ENCODE results near the gene LDLRAD3. TPM values are rescaled to one million over a fixed set of nuclear protein-coding genes. Genes with fewer than 3 reads are reported as not detected.
A peak's percentile ranks its signal among the peaks of the same experiment; 100 is the strongest.

LDLRAD3 gene
- total and polyA plus RNA-seq, 10 donors: 1.5 to 9.6 (median 8.1) TPM

DNA sequence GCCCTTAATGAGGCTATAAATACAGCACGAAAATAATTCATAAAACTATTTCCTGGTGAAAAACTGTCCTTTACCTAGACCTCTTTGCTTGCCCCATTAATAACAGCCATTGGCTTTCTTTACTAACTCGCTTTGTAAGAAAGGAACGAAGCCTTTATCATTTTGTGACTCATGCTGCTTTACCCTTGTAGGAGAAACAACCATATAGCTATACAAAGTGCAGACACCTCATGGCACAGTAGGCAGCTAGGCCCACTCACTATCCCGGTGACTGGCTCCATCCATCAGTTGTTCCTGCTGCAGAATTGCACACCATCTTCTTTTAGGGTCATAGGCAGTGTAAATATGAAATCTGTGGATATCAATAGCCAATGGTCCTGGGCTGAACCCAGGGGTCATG is 85.8 kb downstream of the LDLRAD3 start:
- H3K36me3 ChIP-seq: no peaks in the 10 kb centered on the region
- intact Hi-C loops (cut with DNase I; ENCODE audit: low total_unique reads): no loop called here

DNA sequence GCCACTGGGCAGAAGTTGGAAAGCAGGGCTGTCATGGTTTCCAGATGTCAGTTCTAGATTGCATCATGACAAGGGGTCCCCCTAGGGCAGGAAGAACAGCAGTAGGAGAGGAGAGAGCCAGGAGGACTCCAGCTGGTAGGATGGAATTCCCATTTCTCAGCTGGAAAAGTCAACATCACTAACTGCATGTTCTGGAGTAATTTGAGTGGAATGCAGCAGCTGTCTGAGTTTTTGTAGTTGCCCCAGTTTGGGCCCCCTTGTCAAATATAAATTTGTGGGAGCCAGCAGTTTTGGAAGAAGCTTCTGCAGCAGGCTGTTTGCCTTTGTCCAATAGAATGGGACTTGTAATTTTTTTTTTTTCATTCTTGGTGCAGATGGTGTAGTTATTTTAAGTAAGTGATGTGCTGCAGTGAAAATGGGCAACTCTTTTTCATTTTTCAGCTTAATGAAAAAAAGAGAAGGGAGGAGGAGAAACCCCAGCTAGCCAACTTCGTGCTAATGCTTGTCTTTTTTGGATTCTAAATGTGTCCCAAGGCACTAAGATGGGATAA is 86.9 kb downstream of the LDLRAD3 start:
- WGBS, 5 donors: 53 to 68% (median 66%) methylated on average over 1 of the region's 1 CpG
- DNase-seq: no peak

More for the DNA sequence above, 85.8 kb downstream of the LDLRAD3 start:
- H3K4me3 ChIP-seq: no peak overlapping the region
- H3K4me1 ChIP-seq: no peaks in the 10 kb centered on the region
- no peak for TF ChIP-seq POLR2A (IDR thresholded peaks at IDR 0.05)
- no peak for TF ChIP-seq POLR2AphosphoS5 (IDR thresholded peaks at IDR 0.05)
- TF ChIP-seq, protein P1, sequence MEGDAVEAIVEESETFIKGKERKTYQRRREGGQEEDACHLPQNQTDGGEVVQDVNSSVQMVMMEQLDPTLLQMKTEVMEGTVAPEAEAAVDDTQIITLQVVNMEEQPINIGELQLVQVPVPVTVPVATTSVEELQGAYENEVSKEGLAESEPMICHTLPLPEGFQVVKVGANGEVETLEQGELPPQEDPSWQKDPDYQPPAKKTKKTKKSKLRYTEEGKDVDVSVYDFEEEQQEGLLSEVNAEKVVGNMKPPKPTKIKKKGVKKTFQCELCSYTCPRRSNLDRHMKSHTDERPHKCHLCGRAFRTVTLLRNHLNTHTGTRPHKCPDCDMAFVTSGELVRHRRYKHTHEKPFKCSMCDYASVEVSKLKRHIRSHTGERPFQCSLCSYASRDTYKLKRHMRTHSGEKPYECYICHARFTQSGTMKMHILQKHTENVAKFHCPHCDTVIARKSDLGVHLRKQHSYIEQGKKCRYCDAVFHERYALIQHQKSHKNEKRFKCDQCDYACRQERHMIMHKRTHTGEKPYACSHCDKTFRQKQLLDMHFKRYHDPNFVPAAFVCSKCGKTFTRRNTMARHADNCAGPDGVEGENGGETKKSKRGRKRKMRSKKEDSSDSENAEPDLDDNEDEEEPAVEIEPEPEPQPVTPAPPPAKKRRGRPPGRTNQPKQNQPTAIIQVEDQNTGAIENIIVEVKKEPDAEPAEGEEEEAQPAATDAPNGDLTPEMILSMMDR (IDR thresholded peaks at IDR 0.05 in 8 of 11, conservative IDR thresholded peaks at IDR 0.05 in 3 of 11): no peak
- no peak for DNase-seq
- no peaks in the 10 kb centered on the region for H3K9me3 ChIP-seq
- WGBS, 5 donors: 63 to 91% (median 79%) methylated on average over 4 of the region's 4 CpGs
- no peak overlapping the region for H3K27ac ChIP-seq
- H3K27me3 ChIP-seq (replicated peaks in 1 of 7): no peaks in the 10 kb centered on the region

GRCh38 chr11:36033082-36033751 is 89.4 kb downstream of the LDLRAD3 start:
- TF ChIP-seq POLR2A (IDR thresholded peaks at IDR 0.05): no peak
- TF ChIP-seq, protein P1 (IDR thresholded peaks at IDR 0.05 in 8 of 11, conservative IDR thresholded peaks at IDR 0.05 in 3 of 11): no peak
- no peak for TF ChIP-seq POLR2AphosphoS5 (IDR thresholded peaks at IDR 0.05)
- H3K36me3 ChIP-seq: no peaks in the 10 kb centered on the region
- H3K4me1 ChIP-seq: no peaks in the 10 kb centered on the region
- H3K27me3 ChIP-seq (replicated peaks in 1 of 7): peaks cover 0 to 3% (median 0%) of the 10 kb centered on the region in 7 donors
- WGBS, 5 donors: 84 to 87% (median 84%) methylated on average over 9 of the region's 9 CpGs
- no peaks in the 10 kb centered on the region for H3K9me3 ChIP-seq
- intact Hi-C loops (cut with DNase I; ENCODE audit: low total_unique reads): no loop called here
- no peak for DNase-seq
- H3K27ac ChIP-seq: no peak overlapping the region
- H3K4me3 ChIP-seq: no peak overlapping the region

More for the DNA sequence above, 86.9 kb downstream of the LDLRAD3 start:
- no peaks in the 10 kb centered on the region for H3K9me3 ChIP-seq
- peak overlapping the region in 1 of 8 donors; percentile 21 for H3K27ac ChIP-seq
- TF ChIP-seq POLR2A (IDR thresholded peaks at IDR 0.05) (no peak), POLR2AphosphoS5 (IDR thresholded peaks at IDR 0.05) (no peak)
- TF ChIP-seq, protein P1 (IDR thresholded peaks at IDR 0.05 in 8 of 11, conservative IDR thresholded peaks at IDR 0.05 in 3 of 11): no peak
- H3K27me3 ChIP-seq (replicated peaks in 1 of 7): no peaks in the 10 kb centered on the region
- intact Hi-C loops (cut with DNase I; ENCODE audit: low total_unique reads): no loop called here
- H3K36me3 ChIP-seq: no peaks in the 10 kb centered on the region
- H3K4me1 ChIP-seq: no peaks in the 10 kb centered on the region
- H3K4me3 ChIP-seq: no peak overlapping the region

GRCh38 chr11:36033936-36034335 is 90.1 kb downstream of the LDLRAD3 start:
- TF ChIP-seq POLR2A (IDR thresholded peaks at IDR 0.05): no peak
- no peak for TF ChIP-seq POLR2AphosphoS5 (IDR thresholded peaks at IDR 0.05)
- TF ChIP-seq, protein P1 (IDR thresholded peaks at IDR 0.05 in 8 of 11, conservative IDR thresholded peaks at IDR 0.05 in 3 of 11): no peak
- Histone ChIP-seq H3K4me1 (no peaks in the 10 kb centered on the region), H3K4me3 (no peak overlapping the region), H3K9me3 (no peaks in the 10 kb centered on the region), H3K27ac (no peak overlapping the region), H3K36me3 (no peaks in the 10 kb centered on the region), H3K27me3 (replicated peaks in 1 of 7) (peaks cover 0 to 3% (median 0%) of the 10 kb centered on the region in 7 donors)
- intact Hi-C loops (cut with DNase I; ENCODE audit: low total_unique reads): no loop called here
- no peak for DNase-seq
- WGBS, 5 donors: 72 to 90% (median 79%) methylated on average over 2 of the region's 2 CpGs

Measured in spleen (tissue), 11 donors.